K562 (cell line): ENCODE results near the gene CDK5R2. TPM values are rescaled to one million over a fixed set of nuclear protein-coding genes. Genes with fewer than 3 reads are reported as not detected.

Experiments used
- AFF1 ChIP-seq, 2 experiments: fragments of 450-650 bp; IDR thresholded peaks; 2 replicates each; pipeline ENCODE4 v1.6.1; 2018; ENCODE audit warnings: mild to moderate bottlenecking in 2 of 2, low read depth in 1 of 2; ENCODE audit not compliant: partially characterized antibody in 2 of 2
- GATAD2A ChIP-seq: fragments of 450-650 bp; IDR thresholded peaks from 2 replicates; pipeline ENCODE4 v1.6.1; 2017
- HBP1 ChIP-seq: fragments of 450-650 bp; formaldehyde crosslinking; IDR thresholded peaks from 2 replicates; pipeline ENCODE4 v1.4.0; 2022; ENCODE audit warnings: missing genetic modification characterization
- HDAC3 ChIP-seq: fragments of 450-650 bp; IDR thresholded peaks from 2 replicates; pipeline ENCODE4 v1.6.1; 2018; ENCODE audit warnings: borderline replicate concordance, mild to moderate bottlenecking, moderate library complexity; ENCODE audit not compliant: partially characterized antibody
- MAX ChIP-seq: sonication (generic); formaldehyde crosslinking; IDR thresholded peaks from 2 replicates; pipeline ENCODE4 v1.9.0; 2022; ENCODE audit warnings: mild to moderate bottlenecking, missing genetic modification reagents
- NR0B1 ChIP-seq: fragments of 450-650 bp; IDR thresholded peaks from one replicate; pipeline ENCODE4 v1.6.1; 2018; ENCODE audit warnings: mild to moderate bottlenecking, moderate library complexity; ENCODE audit not compliant: partially characterized antibody
- POLR3G ChIP-seq: IDR thresholded peaks from 2 replicates; pipeline ENCODE4 v1.6.1; 2011; ENCODE audit not compliant: insufficient read length, insufficient replicate concordance; ENCODE audit errors: extremely low read depth
- RBM15 ChIP-seq: fragments of 200-400 bp; formaldehyde crosslinking; IDR thresholded peaks from 2 replicates; pipeline ENCODE4 v1.6.1; 2018; ENCODE audit warnings: mild to moderate bottlenecking, low read length, moderate library complexity; ENCODE audit not compliant: insufficient read depth
- SP2 ChIP-seq: IDR thresholded peaks from 2 replicates; pipeline ENCODE4 v1.6.1; 2011; ENCODE audit warnings: mild to moderate bottlenecking, low read depth, low read length, moderate library complexity; ENCODE audit not compliant: poor library complexity, severe bottlenecking; ENCODE audit errors: extremely low read depth
- TFAP4 ChIP-seq: sonication (generic); formaldehyde crosslinking; IDR thresholded peaks from 2 replicates; pipeline ENCODE4 v1.8.0; 2022; ENCODE audit warnings: missing genetic modification reagents, mild to moderate bottlenecking, moderate library complexity, borderline replicate concordance
- YY1 ChIP-seq, 3 experiments: IDR thresholded peaks; 2 replicates each; pipeline ENCODE4 v1.6.1; 2011; ENCODE audit warnings: low read length in 2 of 3, mild to moderate bottlenecking in 2 of 3, moderate library complexity in 2 of 3, borderline replicate concordance in 1 of 3, control low read depth in 1 of 3, low read depth in 1 of 3; ENCODE audit not compliant: insufficient read depth in 3 of 3, insufficient replicate concordance in 2 of 3, control insufficient read depth in 1 of 3, insufficient read length in 1 of 3; ENCODE audit errors: extremely low read depth in 1 of 3
- ZNF124 ChIP-seq: sonication (generic); formaldehyde crosslinking; IDR thresholded peaks from 2 replicates; pipeline ENCODE4 v1.8.1; 2022; ENCODE audit warnings: missing genetic modification reagents
- ZNF263 ChIP-seq: sonication (generic); formaldehyde crosslinking; IDR thresholded peaks from 2 replicates; pipeline ENCODE4 v1.8.0; 2022; ENCODE audit warnings: mild to moderate bottlenecking, missing genetic modification reagents, borderline replicate concordance
- ZNF511 ChIP-seq: sonication (generic); formaldehyde crosslinking; IDR thresholded peaks from 2 replicates; pipeline ENCODE4 v1.8.0; 2022; ENCODE audit warnings: mild to moderate bottlenecking, missing genetic modification reagents
- ZNF644 ChIP-seq: fragments of 200-800 bp; sonication (Bioruptor generic); IDR thresholded peaks from 2 replicates; pipeline ENCODE4 v1.6.1; 2016; ENCODE audit warnings: low read depth, missing genetic modification characterization, missing compliant biosample characterization
- ZNF695 ChIP-seq: fragments of 450-650 bp; formaldehyde crosslinking; IDR thresholded peaks from 2 replicates; pipeline ENCODE4 v1.4.0; 2020; ENCODE audit warnings: mild to moderate bottlenecking, moderate library complexity
- polyA plus RNA-seq, 8 experiments: library from polyadenylated mRNA; depleted of rRNA in 4 of 8; stranded (reverse) in 5 of 8; unstranded in 3 of 8; fragments of >200 nt; fragmentation: Nextera tagmentation in 2 of 8; fragmentation: Illumina TruSeq in 1 of 8; extraction: Ambion mirVana in 2 of 8; extraction: Trizol in 1 of 8; gene quantifications; 2 replicates each; pipeline versions ENCODE4 v1.2.1 to v1.2.3, GENCODE V29; 2011 to 2014; ENCODE audit warnings: inconsistent platforms in 1 of 8, missing spikeins in 1 of 8
- total RNA-seq, 7 experiments: library from RNA; depleted of rRNA in 6 of 7; stranded (reverse); fragments of >200 nt in 6 of 7; fragmentation: Illumina TruSeq in 2 of 7; extraction: Trizol in 2 of 7; gene quantifications; 2 replicates each; pipeline versions ENCODE4 v1.2.1 to v1.2.3, GENCODE V29; 2011 to 2021; ENCODE audit warnings: low replicate concordance in 1 of 7

Gene CDK5R2
- total and polyA plus RNA-seq, 9 of the 15 experiments (the other 6 are each of a cell fraction or from before 2014, with no cell fraction given), result 0.09 TPM; not detected in 8

- TF ChIP-seq TFAP4, result peak; percentile 35; the same call in 1 of the 2 replicates
- TF ChIP-seq NR0B1, result no peak
- no peak for TF ChIP-seq YY1 (IDR thresholded peaks at IDR 0.05; ENCODE audit: borderline replicate concordance in 1 of 3, control insufficient read depth in 1 of 3, extremely low read depth in 1 of 3, insufficient read depth in 3 of 3, insufficient read length in 1 of 3, insufficient replicate concordance in 2 of 3, low read depth in 1 of 3, low read length in 2 of 3)
- no peak for TF ChIP-seq ZNF511 (CRISPR knock-in tag)
- no peak for TF ChIP-seq ZNF644 (tag)
- no peak for TF ChIP-seq POLR3G
- no peak for TF ChIP-seq HDAC3
- peak; percentile 26; the same call in 1 of the 2 replicates for TF ChIP-seq ZNF263 (CRISPR knock-in tag)
- TF ChIP-seq SP2, result no peak
- TF ChIP-seq GATAD2A, result no peak
- no peak for TF ChIP-seq ZNF695 (CRISPR knock-in tag)
- TF ChIP-seq HBP1 (CRISPR knock-in tag), result no peak
- no peak for TF ChIP-seq ZNF124 (CRISPR knock-in tag)
- no peak for TF ChIP-seq RBM15
- TF ChIP-seq MAX, result peak; percentile 30; the same call in 1 of the 2 replicates
- peak in 1 of 2 experiments; percentile 25 for TF ChIP-seq AFF1 (IDR thresholded peaks at IDR 0.05; ENCODE audit: low read depth in 1 of 2, partially characterized antibody in 2 of 2)
Measured at GRCh38 chr2:218991674-218992168, 32.3 kb downstream of the CDK5R2 start (continued).
